GM12891 (cell line): ENCODE data around the gene TUBG2.

Experiments used
- POLR2A ChIP-seq: IDR thresholded peaks from 2 replicates; pipeline ENCODE4 v1.6.1; 2011; ENCODE audit warnings: low read depth, low read length, control low read depth
- POLR2AphosphoS5 ChIP-seq: IDR thresholded peaks from 2 replicates; pipeline ENCODE4 v1.6.1; 2011; ENCODE audit warnings: low read depth, low read length, control low read depth
- SPI1 ChIP-seq: IDR thresholded peaks from 2 replicates; pipeline ENCODE4 v1.6.1; 2011; ENCODE audit warnings: low read depth, low read length, control low read depth
- TAF1 ChIP-seq: IDR thresholded peaks from 2 replicates; pipeline ENCODE4 v1.6.1; 2011; ENCODE audit warnings: low read depth, low read length, control low read depth

DNA sequence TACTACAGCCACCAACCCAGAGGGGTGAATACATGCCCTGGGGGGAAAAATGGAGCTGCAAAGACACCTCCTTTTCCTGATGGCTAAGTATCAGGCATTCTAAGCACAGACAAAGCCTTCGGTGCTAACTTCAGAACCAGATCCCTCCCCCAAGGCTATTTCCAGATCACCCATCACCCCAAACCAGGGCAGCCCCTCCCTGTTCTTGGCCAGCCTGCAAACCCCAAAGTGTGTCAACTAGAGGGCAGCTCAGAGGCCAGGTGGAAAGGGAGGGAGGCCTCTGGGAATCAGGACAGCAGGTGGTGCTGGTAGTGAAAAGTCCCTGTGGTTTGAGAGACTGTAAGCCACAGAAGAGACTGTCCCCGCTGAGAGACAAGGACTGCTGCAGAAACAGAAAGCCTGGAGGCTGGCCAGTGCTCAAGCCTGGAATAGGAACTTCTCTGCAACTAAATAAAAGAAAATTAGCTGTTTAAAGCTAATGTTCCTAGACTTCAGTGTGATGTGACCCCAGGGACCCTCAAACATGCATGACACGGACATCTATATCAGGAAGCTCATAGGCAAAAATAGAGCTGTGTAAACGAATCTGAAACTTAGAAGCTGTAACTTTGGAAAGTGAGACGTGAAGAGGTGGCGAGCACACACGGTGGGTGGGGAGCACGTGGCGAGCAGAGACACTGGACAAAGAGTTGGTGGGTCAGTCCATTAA, 40.5 kb upstream of the TUBG2 start:
- TF ChIP-seq POLR2AphosphoS5 = no peak
- TF ChIP-seq POLR2A = no peak
- no peak for TF ChIP-seq TAF1
- no peak for TF ChIP-seq SPI1
